ENCODE results near the gene NPFF. TPM values are rescaled to one million over a fixed set of nuclear protein-coding genes. Genes with fewer than 3 reads are reported as not detected.
A peak's percentile ranks its signal among the peaks of the same experiment; 100 is the strongest.

Gene NPFF
- total RNA-seq, 4 donors from 2014 or later = not detected

- intact Hi-C loops (cut with DNase I; ENCODE audit: low total_unique reads) = no loop called here
- H3K4me3 ChIP-seq (ENCODE audit: low read depth, poor library complexity, severe bottlenecking) = no peak overlapping the region
- DNase-seq (ENCODE audit: low spot score in 2 of 2) = peak in 1 of 2 donors; percentile 89
- TF ChIP-seq POLR2A (IDR thresholded peaks at IDR 0.05) = no peak
- 56 to 65% methylated on average over 9 to 10 of the region's 10 CpGs for WGBS, 2 donors
These were observed 5.6 kb downstream of the NPFF start for GRCh38 chr12:53501615-53502181.

GRCh38 chr12:53500776-53501614, 6.3 kb downstream of the NPFF start, which contains the start of gene TARBP2:
TARBP2 (plus strand) TSS chr12:53501283; CDS start chr12:53501409, 126 bp downstream.
- H3K4me3 ChIP-seq (ENCODE audit: low read depth, poor library complexity, severe bottlenecking) = peak within 1 kb of the TSS; percentile 52
- WGBS, 2 donors = 0% methylated on average over 32 to 56 of the region's 74 CpGs
- intact Hi-C loops (cut with DNase I; ENCODE audit: low total_unique reads) = no loop called here
- peak; percentile 99 to 100 for DNase-seq (ENCODE audit: low spot score in 2 of 2)
- TF ChIP-seq CTCF (IDR thresholded peaks at IDR 0.05) (no peak), POLR2A (IDR thresholded peaks at IDR 0.05) (no peak)

- H3K4me3 ChIP-seq (ENCODE audit: low read depth, poor library complexity, severe bottlenecking) = peak overlapping the region; percentile 38
- WGBS, 2 donors = 1 to 2% methylated on average over 17 of the region's 17 CpGs
- TF ChIP-seq POLR2A (IDR thresholded peaks at IDR 0.05) (peak in 1 of 2 donors; percentile 94), CTCF (IDR thresholded peaks at IDR 0.05) (no peak)
- intact Hi-C loops (cut with DNase I; ENCODE audit: low total_unique reads) = no loop called here
- DNase-seq (ENCODE audit: low spot score in 2 of 2) = peak; percentile 83 to 95
These were observed 7.0 kb downstream of the NPFF start for GRCh38 chr12:53500142-53500775.

- intact Hi-C loops (cut with DNase I; ENCODE audit: low total_unique reads) = no loop called here
- DNase-seq (ENCODE audit: low spot score in 2 of 2) = peak; percentile 63 to 93
- TF ChIP-seq POLR2A (IDR thresholded peaks at IDR 0.05) (no peak), CTCF (IDR thresholded peaks at IDR 0.05) (no peak)
- WGBS, 2 donors = 1% methylated on average over 39 to 43 of the region's 51 CpGs
- H3K4me3 ChIP-seq (ENCODE audit: low read depth, poor library complexity, severe bottlenecking) = peak within 1 kb of the TSS; percentile 38
These were observed 7.8 kb downstream of the NPFF start, which contains the start of gene MAP3K12 for GRCh38 chr12:53499266-53500141. MAP3K12 (minus strand) TSS chr12:53499458; CDS start chr12:53487391, 12,067 bp downstream.

GRCh38 chr12:53498235-53498630, 9.1 kb downstream of the NPFF start:
- intact Hi-C loops (cut with DNase I; ENCODE audit: low total_unique reads) = no loop called here
- TF ChIP-seq CTCF (IDR thresholded peaks at IDR 0.05) = no peak
- TF ChIP-seq POLR2A (IDR thresholded peaks at IDR 0.05) = no peak
- 80 to 93% methylated on average over 2 of the region's 2 CpGs for WGBS, 2 donors
- no peak overlapping the region for H3K4me3 ChIP-seq (ENCODE audit: low read depth, poor library complexity, severe bottlenecking)
- no peak for DNase-seq (ENCODE audit: low spot score in 2 of 2)
